Activated CD8-positive, alpha-beta memory T cell treated with anti-CD3 and anti-CD28 coated beads, Interleukin-2, amount 50 U/mL, for 24 hours (primary cell): Measurements from ENCODE around the gene CAMKK2.
A peak's percentile ranks its signal among the peaks of the same experiment; 100 is the strongest.
"Not testable (repeated sequence)": the region's sequence is repeated elsewhere in the genome, so short reads cannot be mapped to it uniquely, and the experiment has no call there.

ENCODE experiments used
- DNase-seq: peaks from one replicate; pipeline ENCODE4 v3.0.0-alpha.2; 2020; ENCODE audit errors: extremely low read depth

Gene CAMKK2

DNA sequence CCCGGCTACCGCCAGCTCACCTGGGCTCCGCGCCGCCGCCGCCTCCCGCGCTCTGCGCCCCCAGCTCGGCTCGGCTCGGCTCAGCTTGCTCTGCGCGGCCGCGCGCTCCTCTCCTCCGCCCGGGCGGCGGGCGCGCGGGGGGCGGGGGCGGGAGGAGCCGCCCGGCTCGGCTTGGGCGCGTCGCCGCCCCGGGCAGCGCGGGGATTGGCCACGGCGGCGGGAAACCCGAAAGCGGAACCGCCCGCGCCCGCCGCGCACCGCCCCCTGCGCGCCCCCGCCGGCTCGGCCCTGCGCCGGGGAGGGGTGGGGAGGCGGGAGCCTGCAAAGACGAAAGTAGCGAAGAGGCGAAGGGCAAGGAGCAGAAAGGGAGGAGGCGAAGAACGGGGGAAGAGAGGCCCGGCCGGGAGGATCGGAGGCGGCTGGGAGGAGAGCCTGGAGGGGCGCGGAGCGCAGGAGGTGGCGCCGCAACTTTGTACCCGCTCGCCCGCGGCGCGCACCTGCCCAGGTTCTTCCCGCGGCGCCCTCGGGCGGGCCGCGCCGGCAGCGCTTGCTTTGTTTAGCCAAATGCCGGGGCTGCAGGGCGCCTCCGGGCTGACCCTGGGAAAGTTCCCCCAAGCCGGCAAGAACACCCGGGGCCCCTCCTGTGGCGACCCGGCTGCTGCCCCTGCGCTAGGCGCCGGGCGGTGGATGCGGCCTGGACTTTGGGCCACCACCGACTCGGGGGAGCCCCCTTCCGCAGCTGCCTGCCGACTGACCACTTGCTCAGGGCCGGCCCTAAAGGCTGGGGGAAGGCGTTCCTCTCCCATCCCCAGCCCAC, at the start of gene CAMKK2:
Gene CAMKK2, minus strand, starts transcription at position 92 of the 817 bp plus-strand sequence. CDS start 22,183 bp downstream, outside the sequence.
- DNase-seq, result peak; percentile 39

DNA sequence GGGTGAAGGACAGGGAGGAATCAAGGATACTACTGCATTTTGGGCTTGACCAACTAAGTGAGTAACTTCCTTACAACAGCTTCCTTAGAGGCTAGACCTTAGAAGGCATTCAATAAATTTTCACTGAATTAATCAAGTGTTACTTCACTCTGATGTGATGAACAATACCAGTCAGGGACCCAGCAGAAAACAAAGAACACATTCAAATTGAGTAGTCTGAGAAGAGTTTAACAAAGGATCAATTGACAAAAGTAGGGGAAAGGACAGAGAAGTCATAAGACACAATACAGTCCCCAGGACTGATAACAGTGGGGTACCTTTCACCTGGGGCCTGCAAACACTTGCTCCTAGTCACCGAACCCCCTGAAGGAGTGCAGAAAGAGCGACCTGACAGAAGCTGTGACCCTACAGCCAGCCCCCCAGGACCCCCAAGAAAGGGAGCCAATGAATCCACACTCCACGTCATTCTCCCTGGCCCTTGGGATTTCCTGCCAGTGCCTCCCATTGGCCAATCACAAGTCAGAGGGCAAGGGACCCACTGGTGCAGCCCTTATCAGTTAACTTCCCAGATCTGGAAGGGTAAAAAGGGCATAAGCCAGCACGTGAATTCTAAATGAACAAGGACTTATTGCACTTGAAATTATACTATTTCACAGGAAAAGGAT, 48.8 kb upstream of the CAMKK2 start:
- no peak for DNase-seq

DNA sequence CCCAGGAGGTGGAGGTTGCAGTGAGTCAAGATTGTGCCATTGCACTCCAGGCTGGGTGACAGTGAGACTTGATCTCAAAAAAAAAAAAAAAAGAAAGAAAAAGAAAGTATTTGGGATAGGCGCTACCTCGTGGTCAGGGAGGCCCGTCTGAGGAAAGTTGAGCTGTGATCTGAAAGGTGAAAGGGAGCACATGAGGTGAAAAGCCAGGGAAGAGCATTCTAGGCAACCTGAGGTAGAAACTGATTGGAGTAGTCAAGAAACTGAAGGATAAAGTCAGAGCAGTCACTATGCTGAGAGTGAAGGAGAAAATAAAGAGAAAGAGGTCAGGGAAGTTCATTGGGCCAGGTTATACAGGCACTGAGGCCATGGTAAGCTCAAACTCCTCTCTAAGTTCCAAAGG, 48.0 kb upstream of the CAMKK2 start:
- DNase-seq, result no peak

DNA sequence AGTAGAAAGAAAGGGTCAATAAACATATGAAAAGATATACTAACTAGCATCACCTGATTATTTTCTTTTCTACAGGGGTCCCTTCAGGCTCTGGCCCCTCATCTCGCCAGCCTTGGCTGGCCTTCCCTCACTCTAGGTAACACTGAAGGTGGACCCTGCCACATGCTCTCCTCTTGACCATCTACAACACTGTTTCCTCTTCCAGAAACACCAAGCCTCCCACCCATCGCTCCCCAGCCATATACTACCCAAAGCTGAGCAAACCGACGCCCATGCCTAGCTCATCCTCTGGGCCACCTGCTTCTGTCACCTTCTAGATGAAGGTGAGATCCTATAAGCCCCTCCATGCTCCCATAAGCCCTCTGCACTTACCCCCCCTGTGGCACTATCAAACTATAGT, 40.9 kb upstream of the CAMKK2 start:
- DNase-seq, result no peak

DNA sequence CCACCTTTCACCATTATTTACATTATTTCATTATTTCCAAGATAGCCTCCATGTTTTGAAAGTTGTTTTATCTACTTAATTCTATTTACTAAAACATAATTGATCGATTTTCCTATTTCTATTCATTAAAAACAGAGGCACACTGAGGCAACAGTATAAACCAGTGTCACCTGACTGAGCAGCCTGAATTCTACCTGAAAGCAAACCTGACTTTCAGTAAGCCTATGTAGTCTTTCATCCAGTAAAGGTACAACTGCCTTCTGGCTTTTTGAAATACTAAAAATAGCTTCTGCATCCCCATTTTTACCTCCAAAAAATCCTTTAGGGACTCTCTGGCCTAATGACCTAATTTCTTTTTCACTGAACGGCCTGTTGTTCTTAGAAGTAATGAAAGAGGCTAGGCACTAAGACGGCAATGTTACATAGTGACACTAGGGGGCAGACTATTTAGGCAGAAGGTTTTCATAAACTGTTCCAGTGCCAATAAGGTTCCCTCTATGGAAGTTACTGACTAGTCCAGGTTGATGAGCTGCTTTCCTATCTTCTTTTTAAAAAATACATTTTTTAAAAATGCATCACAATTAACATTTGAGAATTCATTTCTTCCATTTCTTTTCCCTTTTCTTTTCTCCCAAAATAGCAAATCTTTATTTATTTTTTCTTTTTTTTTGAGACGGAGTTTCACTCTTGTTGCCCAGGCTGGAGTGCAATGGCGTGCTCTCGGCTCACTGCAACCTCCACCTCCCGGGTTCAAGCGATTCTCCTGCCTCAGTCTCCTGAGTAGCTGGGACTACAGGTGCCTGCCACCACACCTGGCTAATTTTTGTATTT, 38.2 kb upstream of the CAMKK2 start:
- DNase-seq, result no peak

DNA sequence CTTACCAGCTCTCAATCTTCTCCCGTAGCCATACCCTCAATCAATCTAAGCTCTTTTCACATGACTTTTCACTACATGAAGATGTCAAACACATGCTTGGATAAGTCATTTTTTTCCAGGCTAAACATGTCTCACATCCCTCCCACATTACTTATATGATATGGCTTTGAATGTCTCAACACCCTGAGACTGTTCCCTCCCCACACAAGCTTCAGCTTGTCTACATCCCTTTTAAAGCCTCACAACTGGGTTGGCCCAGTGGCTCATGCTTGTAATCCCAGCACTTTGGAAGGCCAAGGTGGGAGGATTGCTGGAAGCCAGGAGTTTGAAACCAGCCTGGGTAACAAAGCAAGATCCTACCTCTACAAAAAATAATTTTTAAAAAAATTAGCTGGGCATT, 37.2 kb upstream of the CAMKK2 start:
- no peak for DNase-seq

DNA sequence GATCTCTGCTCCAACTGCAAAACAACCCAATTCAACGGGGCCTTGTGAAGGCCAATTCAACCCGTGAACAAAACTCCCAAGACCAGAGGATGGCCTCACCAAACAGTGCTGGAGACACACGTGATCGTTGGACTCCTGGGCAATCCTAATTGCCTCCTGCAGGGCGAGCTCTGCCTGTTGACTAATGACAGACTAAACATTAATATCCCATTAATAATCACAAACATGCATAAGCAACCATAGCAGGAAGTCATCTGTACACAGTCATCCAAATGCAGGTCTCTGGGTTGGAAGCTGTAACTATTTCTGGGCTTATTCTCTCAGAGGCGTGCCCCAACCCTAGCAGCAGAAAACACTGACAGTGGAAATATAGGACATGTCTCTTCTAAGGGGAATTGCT, 34.7 kb upstream of the CAMKK2 start:
- DNase-seq, result no peak

DNA sequence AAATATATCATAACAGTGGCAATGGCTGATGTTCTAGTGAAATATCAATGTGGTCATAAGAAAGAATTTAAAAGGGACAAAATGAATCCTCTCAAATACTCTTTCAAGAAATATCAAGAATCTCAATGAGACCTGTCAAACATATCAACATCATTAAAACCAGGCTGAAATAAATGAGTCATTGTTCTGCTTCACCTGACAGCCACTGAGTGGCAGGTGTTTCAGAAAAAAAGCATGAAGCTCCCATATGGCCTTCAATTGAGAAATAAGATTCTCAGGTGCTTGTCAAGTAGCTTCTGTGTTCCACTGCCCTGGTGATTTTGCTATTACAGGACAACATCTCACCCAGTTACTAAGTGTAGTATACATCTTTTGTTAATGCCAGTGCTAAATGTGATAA, 34.2 kb upstream of the CAMKK2 start:
- no peak for DNase-seq

DNA sequence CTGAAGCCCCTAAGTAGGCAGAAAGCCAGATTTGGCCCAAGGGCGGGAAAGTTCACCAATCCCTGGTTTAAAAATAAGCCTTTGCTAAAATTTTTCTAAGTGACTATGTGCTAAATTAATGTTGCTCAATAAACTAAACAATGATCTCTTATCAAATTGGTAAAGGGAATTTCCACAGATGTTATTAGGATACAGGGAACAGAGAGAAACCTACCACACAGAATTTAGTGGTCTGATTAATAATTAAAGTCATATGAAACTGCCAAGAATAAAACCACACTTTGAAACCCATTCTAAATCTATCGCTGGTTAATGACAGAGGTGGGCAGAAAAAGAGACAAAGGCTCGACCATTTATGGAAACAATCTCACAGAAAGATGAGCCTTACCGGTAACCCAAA, 33.7 kb upstream of the CAMKK2 start:
- DNase-seq, result no peak

DNA sequence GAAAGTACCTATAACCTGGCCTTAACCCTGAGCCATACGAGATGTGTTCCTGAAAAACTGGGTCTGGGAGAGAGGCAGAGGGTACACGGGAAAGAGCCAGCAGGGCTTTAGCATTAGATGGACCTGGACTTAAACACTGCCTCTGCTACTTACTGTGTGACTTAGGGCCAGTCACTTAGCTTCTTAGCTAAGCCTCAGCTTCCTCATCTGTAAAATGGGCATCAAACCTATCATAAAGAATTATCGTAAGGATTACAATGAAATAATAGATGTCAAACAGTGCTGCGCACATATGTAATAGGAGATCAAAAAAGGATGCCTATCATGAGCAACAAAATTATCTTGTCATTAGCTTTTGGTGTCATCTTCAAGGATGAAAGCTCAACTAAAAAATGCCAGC, 32.1 kb upstream of the CAMKK2 start:
- DNase-seq, result no peak

DNA sequence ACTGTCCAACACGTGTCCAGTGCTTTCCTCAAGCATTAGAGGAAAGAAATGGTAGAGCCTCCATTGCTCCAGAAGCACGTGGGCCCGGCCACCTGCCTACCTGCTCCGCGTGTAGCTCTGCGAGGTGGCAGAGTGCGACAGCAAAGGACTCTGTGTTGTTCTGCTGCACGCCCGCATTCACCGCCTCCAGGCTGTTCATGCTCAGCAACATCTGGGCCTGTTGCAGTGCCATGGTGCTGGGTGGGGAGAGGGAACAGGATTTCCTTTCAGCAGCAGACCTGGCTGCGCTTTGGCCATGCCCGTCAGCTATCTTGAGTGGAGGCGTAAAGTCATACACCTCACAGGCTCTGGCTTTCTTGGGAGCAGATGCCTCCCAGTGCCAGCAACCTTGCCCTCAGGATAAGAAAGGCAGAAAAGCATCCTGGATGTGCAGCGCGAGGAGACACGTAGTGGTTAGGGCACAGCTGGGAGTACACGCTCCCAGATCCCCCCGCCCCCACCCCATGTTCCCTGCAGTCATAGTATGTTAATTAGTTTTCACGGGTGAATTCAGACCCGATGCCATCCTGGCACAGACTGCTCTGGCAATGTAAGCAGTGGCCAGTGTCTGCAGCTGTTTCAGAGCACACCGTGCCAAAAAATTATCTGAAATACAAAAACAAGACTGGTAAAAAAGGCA, 30.6 kb upstream of the CAMKK2 start:
- DNase-seq, result no peak

DNA sequence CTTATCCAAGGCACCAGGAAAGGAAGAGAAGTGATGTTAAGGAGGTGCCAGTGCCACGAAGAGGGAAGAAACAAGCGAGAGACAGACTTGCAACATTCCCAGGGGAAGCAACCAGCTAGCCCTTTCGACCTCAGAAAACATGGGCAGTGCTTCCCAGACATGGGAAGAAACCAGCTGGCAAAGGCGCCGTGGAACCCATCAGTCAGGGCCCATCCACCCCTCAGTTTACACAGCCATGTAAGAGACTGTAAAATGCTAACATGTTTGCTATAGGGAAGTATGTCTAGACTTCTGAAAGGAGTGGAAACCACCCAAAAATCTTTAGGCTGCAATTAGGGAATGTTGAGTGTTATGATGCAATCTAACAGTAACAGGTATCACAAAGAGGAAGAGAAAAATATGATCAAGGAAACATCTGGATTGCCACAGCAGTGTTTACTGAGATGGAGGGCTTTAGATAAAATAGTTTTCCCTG, 29.4 kb upstream of the CAMKK2 start:
- DNase-seq, result no peak

DNA sequence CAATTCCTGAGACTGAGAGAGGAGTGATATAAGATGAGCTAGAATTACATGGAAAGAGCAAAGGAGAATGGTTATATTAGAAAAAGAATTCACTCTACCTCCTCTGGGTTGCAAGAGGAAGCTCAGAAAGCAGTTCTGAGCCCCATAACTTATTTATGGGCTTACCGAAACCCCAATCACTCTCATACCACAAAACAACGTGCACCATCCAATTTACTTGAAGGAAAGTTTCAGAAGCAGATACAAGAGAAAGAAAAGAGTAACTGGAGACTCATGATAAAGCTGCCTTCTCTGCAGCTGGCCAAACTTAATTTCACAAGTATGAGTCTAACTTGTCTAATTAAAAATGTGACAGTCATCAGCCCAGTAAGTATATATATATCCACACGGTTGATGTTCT, 27.4 kb upstream of the CAMKK2 start:
- no peak for DNase-seq

DNA sequence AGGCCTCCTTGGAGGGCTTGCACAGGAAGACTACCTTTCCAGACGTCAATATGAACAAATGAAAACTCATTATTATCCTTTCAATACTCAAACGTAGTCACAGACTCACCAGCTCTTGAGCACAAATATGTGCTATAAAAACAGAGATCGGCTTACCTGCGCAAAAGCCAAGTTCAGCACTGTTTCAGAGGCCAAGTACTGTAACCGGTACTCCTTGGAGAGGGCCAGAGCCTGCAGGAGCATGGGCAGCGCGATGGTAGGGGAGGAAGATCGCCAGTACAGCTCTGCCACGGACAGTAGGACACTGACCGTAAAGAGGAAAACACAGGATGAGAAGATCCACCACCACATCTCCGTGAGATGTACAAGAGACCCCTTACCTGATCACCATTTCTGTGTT, 21.6 kb upstream of the CAMKK2 start:
- no peak for DNase-seq

DNA sequence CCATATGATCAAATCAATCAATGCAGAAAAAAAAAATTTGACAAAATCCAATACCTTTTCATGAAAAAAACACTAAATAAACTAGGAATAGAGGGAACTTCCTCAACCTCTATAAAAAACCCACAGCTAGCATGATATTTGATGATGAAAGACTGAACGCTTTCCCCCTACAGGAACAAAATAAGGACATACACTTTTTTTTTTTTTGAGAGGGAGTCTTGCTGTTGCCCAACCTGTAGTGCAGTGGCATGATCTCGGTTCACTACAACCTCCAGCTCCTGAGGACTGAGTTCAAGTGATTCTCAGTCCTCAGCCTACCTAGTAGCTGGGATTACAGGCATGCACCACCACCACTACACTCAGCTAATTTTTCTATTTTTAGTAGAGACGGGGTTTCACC, 17.9 kb upstream of the CAMKK2 start:
- no peak for DNase-seq

DNA sequence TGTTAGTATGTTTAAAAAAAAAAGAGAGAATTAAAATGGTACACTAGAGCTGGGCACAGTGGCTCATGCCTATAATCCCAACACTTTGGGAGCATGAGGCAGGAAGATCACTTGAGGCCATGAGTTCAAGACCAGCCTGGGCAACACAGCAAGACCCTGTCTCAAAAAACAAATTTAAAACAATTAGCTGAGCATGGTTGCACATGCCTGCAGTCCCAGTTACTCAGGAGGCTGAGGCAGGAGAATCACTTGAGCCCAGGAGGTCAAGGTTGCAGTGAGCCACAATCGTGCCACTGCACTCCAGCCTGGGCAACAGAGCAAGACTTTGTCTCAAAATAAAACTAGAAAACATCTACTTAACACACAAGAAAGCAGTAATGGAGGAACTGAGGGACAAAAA, 13.7 kb upstream of the CAMKK2 start:
- not testable (repeated sequence) for DNase-seq

DNA sequence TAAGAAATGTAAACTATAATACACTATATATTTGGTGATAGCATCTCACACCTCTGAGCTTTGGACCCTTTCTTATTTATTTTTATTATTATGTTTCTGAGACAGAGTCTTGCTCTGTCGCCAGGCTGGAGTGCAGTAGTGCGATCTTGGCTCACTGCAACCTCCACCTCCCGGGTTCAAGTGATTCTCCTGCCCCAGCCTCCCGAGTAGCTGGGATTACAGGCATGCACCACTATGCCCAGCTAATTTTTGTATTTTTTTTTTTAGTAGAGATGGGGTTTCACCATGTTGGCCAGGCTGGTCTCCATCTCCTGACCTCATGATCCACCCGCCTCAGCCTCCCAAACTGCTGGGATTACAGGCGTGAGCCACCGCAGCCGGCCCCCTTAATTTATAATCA, 10.9 kb upstream of the CAMKK2 start:
- DNase-seq, result not testable (repeated sequence)

DNA sequence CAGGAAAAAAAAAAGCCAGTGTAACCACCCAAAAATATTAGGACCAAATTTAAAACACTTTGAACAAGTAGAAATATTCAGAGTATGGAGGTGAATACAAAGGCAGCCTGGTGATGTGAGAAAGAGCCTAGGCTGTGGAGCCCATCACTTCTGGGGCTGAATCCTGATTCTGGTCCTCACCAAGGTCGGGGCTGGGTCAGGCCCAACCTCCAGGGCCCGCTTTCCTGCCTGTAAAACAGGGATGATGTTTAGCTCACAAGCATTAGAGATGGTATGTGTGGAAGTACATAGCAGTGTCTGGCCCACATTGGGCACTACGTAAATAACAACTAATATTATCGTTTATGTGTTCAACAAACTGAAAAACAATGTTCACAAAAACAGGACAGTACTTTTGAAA, 7.8 kb upstream of the CAMKK2 start:
- no peak for DNase-seq

DNA sequence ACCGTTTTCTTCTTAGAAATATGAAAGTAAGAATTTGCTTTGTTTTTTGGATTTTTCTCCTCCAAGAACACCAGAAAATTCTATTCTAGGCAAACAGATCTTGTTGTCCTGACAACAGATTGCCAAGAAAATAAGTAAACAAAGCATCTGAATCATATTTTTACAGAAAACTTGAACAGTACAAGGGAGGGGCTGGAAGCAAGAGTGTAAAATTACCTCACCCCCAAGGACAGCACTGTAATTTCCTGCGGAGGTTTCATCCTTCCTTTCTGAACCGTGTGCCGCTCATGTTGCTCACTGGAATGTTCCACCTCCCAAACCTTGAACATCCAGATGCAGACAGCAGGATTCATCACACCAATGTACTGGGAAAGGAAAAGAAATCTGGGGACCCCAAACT, 5.4 kb upstream of the CAMKK2 start:
- DNase-seq, result no peak

DNA sequence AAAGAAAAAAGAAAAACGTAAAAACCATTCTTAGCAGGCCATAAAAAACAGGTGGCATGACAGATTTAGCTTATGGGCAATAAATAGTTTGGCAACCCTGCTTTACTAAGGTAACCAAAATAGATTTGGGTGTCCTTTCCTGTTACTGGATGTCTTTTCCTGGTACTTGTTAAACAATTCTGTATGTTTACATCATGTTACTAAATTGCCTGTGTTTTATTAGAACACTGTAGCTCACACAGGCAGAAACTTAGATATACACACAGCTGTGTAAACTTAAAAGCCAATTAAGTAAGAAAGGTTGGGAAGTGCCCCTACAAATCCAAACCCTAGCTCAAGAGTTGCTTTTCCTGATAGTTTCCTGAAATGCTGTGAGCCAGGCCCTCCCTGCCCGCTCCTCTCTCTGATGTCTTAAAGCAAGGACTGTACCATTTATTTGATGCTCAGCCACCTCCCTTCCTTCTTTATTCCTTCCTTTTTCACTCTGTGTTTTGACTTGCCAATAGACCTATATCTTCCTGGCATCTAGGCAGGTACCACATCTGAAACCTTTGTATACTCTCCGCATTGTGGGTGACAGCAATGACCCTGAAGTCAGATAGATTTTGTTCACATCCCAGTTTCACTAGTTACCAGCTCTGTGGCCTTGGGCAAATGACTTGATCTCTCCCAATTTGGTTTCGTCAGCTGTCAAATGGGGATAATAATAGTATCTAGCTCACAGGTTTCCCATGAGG, 3.7 kb upstream of the CAMKK2 start:
- DNase-seq, result no peak

DNA sequence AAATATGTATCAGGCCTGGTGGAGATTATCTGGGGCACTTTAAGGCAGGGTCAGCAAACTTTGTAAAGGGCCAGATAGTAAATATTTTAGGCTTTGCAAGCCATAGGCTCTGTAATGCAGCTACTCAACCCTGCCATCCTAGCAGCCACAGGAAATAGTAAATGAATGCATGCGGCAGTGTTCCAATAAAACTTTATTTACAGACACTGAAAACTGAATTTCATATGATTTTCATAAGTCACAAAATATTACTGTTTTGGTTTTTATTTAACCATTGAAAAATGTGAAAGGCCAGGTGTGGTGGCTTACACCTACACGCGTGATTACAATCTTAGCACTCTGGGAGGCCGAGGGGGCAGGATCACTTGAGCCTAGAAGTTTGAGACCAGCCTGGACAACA, 3.2 kb upstream of the CAMKK2 start:
- DNase-seq, result no peak
